Middle frontal gyrus (tissue), 1 donor: Measurements from ENCODE around the gene AMY1B.
"Not testable (repeated sequence)": the region's sequence is repeated elsewhere in the genome, so short reads cannot be mapped to it uniquely, and the experiment has no call there.

Source experiments
- DNase-seq: peaks from one replicate; pipeline ENCODE4 v3.0.0-alpha.2; 2015; ENCODE audit warnings: low spot score; ENCODE audit errors: extremely low spot score

The AMY1B gene

GRCh38 chr1:103696110-103696509 lies at the start of gene AMY1B:
Gene AMY1B, minus strand, starts transcription at chr1:103696210. Its CDS starts 571 bp downstream, at chr1:103695639.
- DNase-seq = not testable (repeated sequence)

- DNase-seq = not testable (repeated sequence)
Measured at GRCh38 chr1:103745040-103745439, 49.0 kb upstream of the AMY1B start.

- not testable (repeated sequence) for DNase-seq
Measured at GRCh38 chr1:103744449-103744848, 48.4 kb upstream of the AMY1B start.

GRCh38 chr1:103738031-103738430 lies 42.0 kb upstream of the AMY1B start:
- DNase-seq = not testable (repeated sequence)

GRCh38 chr1:103735334-103735733 lies 39.3 kb upstream of the AMY1B start:
- DNase-seq = not testable (repeated sequence)

- not testable (repeated sequence) for DNase-seq
Measured at GRCh38 chr1:103721473-103721872, 25.5 kb upstream of the AMY1B start.

- DNase-seq = not testable (repeated sequence)
Measured at GRCh38 chr1:103717404-103717803, 21.4 kb upstream of the AMY1B start.

GRCh38 chr1:103710381-103710780 lies 14.4 kb upstream of the AMY1B start:
- not testable (repeated sequence) for DNase-seq

GRCh38 chr1:103707670-103708069 lies 11.7 kb upstream of the AMY1B start:
- not testable (repeated sequence) for DNase-seq

- not testable (repeated sequence) for DNase-seq
Measured at GRCh38 chr1:103701256-103701655, 5.2 kb upstream of the AMY1B start.

GRCh38 chr1:103700669-103701068 lies 4.7 kb upstream of the AMY1B start:
- not testable (repeated sequence) for DNase-seq

- DNase-seq = not testable (repeated sequence)
Measured at GRCh38 chr1:103697430-103697829, 1.4 kb upstream of the AMY1B start.

GRCh38 chr1:103676335-103676734 lies 19.7 kb downstream of the AMY1B start:
- not testable (repeated sequence) for DNase-seq

GRCh38 chr1:103655460-103655859 lies 40.5 kb downstream of the AMY1B start, which contains the start of gene AMY1A:
Gene AMY1A, plus strand, starts transcription at chr1:103655760. Its CDS starts 571 bp downstream, at chr1:103656331.
- not testable (repeated sequence) for DNase-seq

- not testable (repeated sequence) for DNase-seq
Measured at GRCh38 chr1:103654133-103654532, 41.9 kb downstream of the AMY1B start.

- not testable (repeated sequence) for DNase-seq
Measured at GRCh38 chr1:103650889-103651288, 45.1 kb downstream of the AMY1B start.

GRCh38 chr1:103650305-103650704 lies 45.7 kb downstream of the AMY1B start:
- not testable (repeated sequence) for DNase-seq

- DNase-seq = not testable (repeated sequence)
Measured at GRCh38 chr1:103643908-103644307, 52.1 kb downstream of the AMY1B start.

GRCh38 chr1:103641194-103641593 lies 54.8 kb downstream of the AMY1B start:
- not testable (repeated sequence) for DNase-seq
